ENCODE results near the gene MAMDC2. TPM values are rescaled to one million over a fixed set of nuclear protein-coding genes. Genes with fewer than 3 reads are reported as not detected.
"Not testable (repeated sequence)": the region's sequence is repeated elsewhere in the genome, so short reads cannot be mapped to it uniquely, and the experiment has no call there.

Gene MAMDC2
- total RNA-seq, 1 donor from 2014 or later: not detected

GRCh38 chr9:70218767-70219166 lies 175.1 kb downstream of the MAMDC2 start:
- no peaks in the 10 kb centered on the region for H3K27me3 Mint-ChIP-seq
- DNase-seq: no peak

GRCh38 chr9:70220216-70220615 lies 176.6 kb downstream of the MAMDC2 start:
- no peaks in the 10 kb centered on the region for H3K36me3 Mint-ChIP-seq (ENCODE audit: low read depth)
- H3K27me3 Mint-ChIP-seq: no peaks in the 10 kb centered on the region
- H3K4me1 Mint-ChIP-seq: no peaks in the 10 kb centered on the region
- H3K27ac Mint-ChIP-seq: no peak overlapping the region
- no peak overlapping the region for H3K4me3 Mint-ChIP-seq
- intact Hi-C loops (cut with micrococcal nuclease): no loop called here
- H3K9me3 Mint-ChIP-seq: no peaks in the 10 kb centered on the region
- no peak for DNase-seq

More at GRCh38 chr9:70218767-70219166, 175.1 kb downstream of the MAMDC2 start:
- Mint-ChIP-seq H3K9me3 (peaks cover 6% of the 10 kb centered on the region), H3K4me1 (no peaks in the 10 kb centered on the region), H3K4me3 (no peak overlapping the region), H3K27ac (no peak overlapping the region), H3K36me3 (ENCODE audit: low read depth) (no peaks in the 10 kb centered on the region)
- intact Hi-C loops (cut with micrococcal nuclease): no loop called here

DNA sequence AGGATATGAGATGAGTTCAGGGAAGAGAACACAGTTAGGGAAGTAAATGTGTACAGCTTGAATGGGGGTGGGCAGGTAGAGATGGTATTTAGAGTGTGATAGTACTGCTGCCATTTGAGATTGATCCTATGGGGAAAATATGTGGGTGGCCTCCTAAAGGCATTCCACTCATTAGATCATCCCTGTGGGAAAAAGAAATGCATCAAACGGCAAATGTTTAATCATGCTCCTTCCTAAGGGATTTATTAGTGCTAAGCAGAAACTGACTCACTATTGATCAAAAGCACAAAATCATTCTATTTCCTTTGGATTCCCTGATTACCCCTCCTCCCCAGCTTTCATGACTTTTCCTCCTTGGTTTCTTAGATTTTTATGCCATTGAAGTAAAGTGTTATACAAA lies 178.7 kb downstream of the MAMDC2 start:
- intact Hi-C loops (cut with micrococcal nuclease): no loop called here
- H3K27ac Mint-ChIP-seq: no peak overlapping the region
- no peaks in the 10 kb centered on the region for H3K27me3 Mint-ChIP-seq
- H3K4me1 Mint-ChIP-seq: no peaks in the 10 kb centered on the region
- H3K36me3 Mint-ChIP-seq (ENCODE audit: low read depth): no peaks in the 10 kb centered on the region
- no peak overlapping the region for H3K4me3 Mint-ChIP-seq
- no peak for DNase-seq
- no peaks in the 10 kb centered on the region for H3K9me3 Mint-ChIP-seq

DNA sequence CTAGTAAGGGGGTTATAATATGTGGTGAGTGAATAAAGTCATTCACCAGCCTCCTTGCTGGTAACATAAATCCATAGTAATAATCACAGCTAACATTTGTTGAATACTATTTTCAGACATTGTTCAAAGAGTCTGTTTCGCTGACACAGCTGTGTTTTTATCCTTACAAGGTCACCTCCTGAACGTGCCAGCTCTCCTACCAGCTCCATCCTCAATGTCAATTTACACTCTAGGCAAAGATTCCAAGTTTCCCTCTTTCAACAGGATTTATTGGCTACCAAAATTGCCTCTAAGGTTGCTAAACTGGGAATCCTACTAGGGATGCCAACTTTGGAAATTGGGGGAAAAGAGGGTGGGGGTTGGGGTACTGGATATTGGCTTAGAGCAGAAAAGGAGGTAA lies 184.5 kb downstream of the MAMDC2 start:
- intact Hi-C loops (cut with micrococcal nuclease): no loop called here
- DNase-seq: no peak

GRCh38 chr9:70228611-70229010 lies 185.0 kb downstream of the MAMDC2 start:
- no peaks in the 10 kb centered on the region for H3K4me1 Mint-ChIP-seq
- intact Hi-C loops (cut with micrococcal nuclease): no loop called here
- no peaks in the 10 kb centered on the region for H3K9me3 Mint-ChIP-seq
- no peak overlapping the region for H3K27ac Mint-ChIP-seq
- H3K27me3 Mint-ChIP-seq: no peaks in the 10 kb centered on the region
- no peaks in the 10 kb centered on the region for H3K36me3 Mint-ChIP-seq (ENCODE audit: low read depth)
- H3K4me3 Mint-ChIP-seq: no peak overlapping the region
- no peak for DNase-seq

More for the DNA sequence above, 184.5 kb downstream of the MAMDC2 start:
- Mint-ChIP-seq H3K27me3 (no peaks in the 10 kb centered on the region), H3K27ac (no peak overlapping the region), H3K9me3 (no peaks in the 10 kb centered on the region), H3K4me3 (no peak overlapping the region), H3K36me3 (ENCODE audit: low read depth) (no peaks in the 10 kb centered on the region), H3K4me1 (no peaks in the 10 kb centered on the region)

- H3K27me3 Mint-ChIP-seq: no peaks in the 10 kb centered on the region
- H3K9me3 Mint-ChIP-seq: no peaks in the 10 kb centered on the region
- H3K4me3 Mint-ChIP-seq: no peak overlapping the region
- no peak overlapping the region for H3K27ac Mint-ChIP-seq
- no peak for DNase-seq
- intact Hi-C loops (cut with micrococcal nuclease): no loop called here
- H3K36me3 Mint-ChIP-seq (ENCODE audit: low read depth): no peaks in the 10 kb centered on the region
- H3K4me1 Mint-ChIP-seq: no peaks in the 10 kb centered on the region
Measured at GRCh38 chr9:70229026-70229425, 185.4 kb downstream of the MAMDC2 start.

- Mint-ChIP-seq H3K4me1 (no peaks in the 10 kb centered on the region), H3K36me3 (ENCODE audit: low read depth) (no peaks in the 10 kb centered on the region), H3K27me3 (no peaks in the 10 kb centered on the region), H3K27ac (no peak overlapping the region), H3K9me3 (no peaks in the 10 kb centered on the region), H3K4me3 (no peak overlapping the region)
- intact Hi-C loops (cut with micrococcal nuclease): no loop called here
- no peak for DNase-seq
Measured at GRCh38 chr9:70229579-70229978, 185.9 kb downstream of the MAMDC2 start.

GRCh38 chr9:70232476-70232875 lies 188.8 kb downstream of the MAMDC2 start:
- H3K4me1 Mint-ChIP-seq: no peaks in the 10 kb centered on the region
- no peak overlapping the region for H3K4me3 Mint-ChIP-seq
- H3K36me3 Mint-ChIP-seq (ENCODE audit: low read depth): no peaks in the 10 kb centered on the region
- H3K27ac Mint-ChIP-seq: no peak overlapping the region
- DNase-seq: no peak
- H3K9me3 Mint-ChIP-seq: no peaks in the 10 kb centered on the region
- H3K27me3 Mint-ChIP-seq: no peaks in the 10 kb centered on the region
- intact Hi-C loops (cut with micrococcal nuclease): no loop called here

DNA sequence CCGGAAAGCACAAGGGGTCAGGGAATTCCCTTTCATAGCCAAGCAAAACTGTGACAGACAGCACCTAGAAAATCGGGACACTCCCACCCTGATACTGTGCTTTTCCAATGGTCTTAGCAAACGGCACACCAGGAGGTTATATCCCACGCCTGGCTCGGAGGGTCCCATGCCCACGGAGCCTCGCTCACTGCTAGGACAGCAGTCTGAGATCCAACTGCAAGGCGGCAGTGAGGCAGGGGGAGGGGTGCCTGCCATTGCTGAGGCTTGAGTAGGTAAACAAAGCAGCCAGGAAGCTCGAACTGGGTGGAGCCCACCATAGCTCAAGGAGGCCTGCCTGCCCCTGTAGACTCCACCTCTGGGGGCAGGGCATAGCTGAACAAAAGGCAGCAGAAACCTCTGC lies 190.6 kb downstream of the MAMDC2 start:
- H3K9me3 Mint-ChIP-seq; DNase-seq; H3K27ac Mint-ChIP-seq; intact Hi-C loops (cut with micrococcal nuclease); H3K36me3 Mint-ChIP-seq (ENCODE audit: low read depth); H3K4me3 Mint-ChIP-seq; H3K4me1 Mint-ChIP-seq; H3K27me3 Mint-ChIP-seq: not testable (repeated sequence)

DNA sequence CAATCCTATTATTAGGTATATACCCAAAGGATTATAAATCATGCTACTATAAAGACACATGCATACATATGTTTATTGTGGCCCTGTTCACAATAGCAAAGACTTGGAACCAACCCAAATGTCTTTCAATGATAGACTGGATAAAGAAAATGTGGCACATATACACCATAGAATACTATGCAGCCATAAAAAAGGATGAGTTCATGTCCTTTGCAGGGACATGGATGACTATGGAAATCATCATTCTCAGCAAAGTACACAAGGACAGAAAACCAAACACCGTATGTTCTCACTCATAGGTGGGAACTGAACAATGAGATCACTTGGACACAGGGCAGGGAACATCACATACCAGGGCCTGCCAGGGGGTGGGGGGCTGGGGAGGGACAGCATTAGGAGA lies 202.3 kb downstream of the MAMDC2 start:
- not testable (repeated sequence) for H3K27ac Mint-ChIP-seq, H3K4me1 Mint-ChIP-seq, DNase-seq

DNA sequence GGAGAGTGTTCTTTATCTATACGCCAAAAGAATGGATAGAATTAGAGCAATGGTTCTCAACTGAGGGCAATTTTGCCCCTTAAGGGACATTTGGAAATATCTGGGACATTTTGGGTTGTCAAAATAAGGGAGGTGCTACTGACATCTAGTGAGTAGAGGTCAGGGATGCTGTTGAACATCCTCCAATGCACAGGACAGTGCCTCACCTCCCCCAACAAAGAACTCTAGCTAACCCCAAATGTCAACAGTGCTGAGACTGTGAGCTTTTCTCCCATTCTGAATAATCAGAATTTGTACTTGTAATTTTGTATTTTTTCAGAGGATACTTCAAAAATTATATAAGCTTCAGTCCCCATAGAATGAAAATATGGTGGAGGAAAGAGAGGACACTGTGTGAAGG lies 206.6 kb downstream of the MAMDC2 start:
- Mint-ChIP-seq H3K9me3 (no peaks in the 10 kb centered on the region), H3K36me3 (ENCODE audit: low read depth) (no peaks in the 10 kb centered on the region), H3K4me3 (no peak overlapping the region), H3K27ac (no peak overlapping the region), H3K27me3 (peaks cover 9% of the 10 kb centered on the region), H3K4me1 (no peaks in the 10 kb centered on the region)
- intact Hi-C loops (cut with micrococcal nuclease): loop anchor here (10.0 kb wide), 2 partner anchors 355 to 575 kb away; partner anchors contain the start of gene APBA1
- no peak for DNase-seq

More for the DNA sequence above, 202.3 kb downstream of the MAMDC2 start:
- H3K27me3 Mint-ChIP-seq: peaks cover 28% of the 10 kb centered on the region
- H3K4me3 Mint-ChIP-seq; H3K36me3 Mint-ChIP-seq (ENCODE audit: low read depth); H3K9me3 Mint-ChIP-seq; intact Hi-C loops (cut with micrococcal nuclease): not testable (repeated sequence)

DNA sequence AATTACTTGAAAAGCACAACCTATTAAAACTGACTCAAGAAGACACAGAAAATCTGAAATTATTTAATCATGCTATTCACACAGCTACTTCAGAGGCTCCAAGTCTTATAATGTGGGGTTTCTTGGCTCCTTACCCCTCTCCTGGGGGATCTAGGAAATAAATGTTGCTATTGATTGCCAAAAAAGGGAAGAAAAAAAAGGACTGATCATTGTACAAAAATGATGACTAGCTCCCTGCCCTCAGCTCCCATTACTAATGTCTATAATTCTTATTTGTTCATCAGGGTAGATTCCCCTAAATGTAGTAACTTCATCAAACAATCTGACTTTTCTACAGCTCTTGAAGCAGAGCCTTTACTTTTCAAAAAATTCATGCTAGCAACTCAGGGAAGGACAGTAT lies 211.8 kb downstream of the MAMDC2 start:
- intact Hi-C loops (cut with micrococcal nuclease): loop anchor here (5.0 to 10.0 kb wide), 4 partner anchors 212 to 1512 kb away; partner anchors contain the start of genes APBA1 and CEMIP2
- peaks cover 12% of the 10 kb centered on the region for H3K27me3 Mint-ChIP-seq
- no peak overlapping the region for H3K27ac Mint-ChIP-seq
- no peak for DNase-seq
- no peak overlapping the region for H3K4me3 Mint-ChIP-seq
- H3K9me3 Mint-ChIP-seq: no peaks in the 10 kb centered on the region
- peaks cover 21% of the 10 kb centered on the region for H3K4me1 Mint-ChIP-seq
- H3K36me3 Mint-ChIP-seq (ENCODE audit: low read depth): peaks cover 15% of the 10 kb centered on the region

GRCh38 chr9:70256123-70256551 lies 212.5 kb downstream of the MAMDC2 start:
- no peak overlapping the region for H3K4me3 Mint-ChIP-seq

DNA sequence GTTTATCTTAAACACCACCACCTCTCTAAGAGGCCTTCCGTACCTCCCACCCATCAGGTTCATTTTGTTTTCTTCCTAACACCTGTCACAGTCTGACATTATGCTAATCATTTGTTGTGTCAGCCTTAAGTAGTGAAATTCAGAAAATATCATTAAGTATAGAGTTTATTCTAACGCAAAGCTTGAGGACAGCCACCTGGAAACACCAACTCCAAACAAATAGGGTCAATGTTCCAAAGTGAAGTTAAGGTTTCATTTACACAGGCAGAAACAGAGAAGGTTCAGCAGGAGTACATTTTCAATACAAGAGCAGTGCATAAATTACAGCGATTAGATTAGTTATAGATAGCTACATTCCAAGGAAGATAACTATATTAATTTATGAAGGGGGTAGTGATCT lies 213.9 kb downstream of the MAMDC2 start:
- Mint-ChIP-seq H3K27ac (no peak overlapping the region), H3K4me1 (peaks cover 41% of the 10 kb centered on the region), H3K4me3 (peak overlapping the region; percentile 91), H3K9me3 (no peaks in the 10 kb centered on the region), H3K36me3 (ENCODE audit: low read depth) (peaks cover 35% of the 10 kb centered on the region), H3K27me3 (peaks cover 11% of the 10 kb centered on the region)
- intact Hi-C loops (cut with micrococcal nuclease): loop anchor here (5.0 to 10.0 kb wide), 4 partner anchors 210 to 1510 kb away; partner anchors contain the start of genes APBA1 and CEMIP2
- DNase-seq: no peak

More at GRCh38 chr9:70256123-70256551, 212.5 kb downstream of the MAMDC2 start:
- H3K27me3 Mint-ChIP-seq: peaks cover 11% of the 10 kb centered on the region
- no peak overlapping the region for H3K27ac Mint-ChIP-seq
- no peak for DNase-seq
- peaks cover 21% of the 10 kb centered on the region for H3K36me3 Mint-ChIP-seq (ENCODE audit: low read depth)
- intact Hi-C loops (cut with micrococcal nuclease): loop anchor here (5.0 to 10.0 kb wide), 4 partner anchors 211 to 1511 kb away; partner anchors contain the start of genes APBA1 and CEMIP2
- peaks cover 28% of the 10 kb centered on the region for H3K4me1 Mint-ChIP-seq
- H3K9me3 Mint-ChIP-seq: no peaks in the 10 kb centered on the region
